Head of caudate nucleus (tissue), 42 donors: ENCODE results near the gene BMP8B.
"Not testable (repeated sequence)": the region's sequence is repeated elsewhere in the genome, so short reads cannot be mapped to it uniquely, and the experiment has no call there.

Experiments
- DNase-seq, 42 donors: peaks; one replicate each; pipeline versions ENCODE4 v3.0.0 to v3.0.0-alpha.2; 2020 to 2021; ENCODE audit warnings: mixed read lengths in 7 of 42
- intact Hi-C: fragments of 100-400 bp; cut with DNase I; formaldehyde crosslinking; loops from one replicate; pipeline ENCODE4 v1.15.0; 2022

BMP8B gene, protein sequence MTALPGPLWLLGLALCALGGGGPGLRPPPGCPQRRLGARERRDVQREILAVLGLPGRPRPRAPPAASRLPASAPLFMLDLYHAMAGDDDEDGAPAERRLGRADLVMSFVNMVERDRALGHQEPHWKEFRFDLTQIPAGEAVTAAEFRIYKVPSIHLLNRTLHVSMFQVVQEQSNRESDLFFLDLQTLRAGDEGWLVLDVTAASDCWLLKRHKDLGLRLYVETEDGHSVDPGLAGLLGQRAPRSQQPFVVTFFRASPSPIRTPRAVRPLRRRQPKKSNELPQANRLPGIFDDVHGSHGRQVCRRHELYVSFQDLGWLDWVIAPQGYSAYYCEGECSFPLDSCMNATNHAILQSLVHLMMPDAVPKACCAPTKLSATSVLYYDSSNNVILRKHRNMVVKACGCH

GRCh38 chr1:39788758-39789570 is at the start of gene BMP8B:
TSS of gene BMP8B (minus strand) at chr1:39788865. CDS start at chr1:39788485, 380 bp downstream.
- intact Hi-C loops = no loop called here
- DNase-seq = peak in 40 of 42 donors; percentile 31 to 83 (median 66)

- intact Hi-C loops = no loop called here
- no peak for DNase-seq
Measured at GRCh38 chr1:39836595-39837110, 48.0 kb upstream of the BMP8B start.

DNA sequence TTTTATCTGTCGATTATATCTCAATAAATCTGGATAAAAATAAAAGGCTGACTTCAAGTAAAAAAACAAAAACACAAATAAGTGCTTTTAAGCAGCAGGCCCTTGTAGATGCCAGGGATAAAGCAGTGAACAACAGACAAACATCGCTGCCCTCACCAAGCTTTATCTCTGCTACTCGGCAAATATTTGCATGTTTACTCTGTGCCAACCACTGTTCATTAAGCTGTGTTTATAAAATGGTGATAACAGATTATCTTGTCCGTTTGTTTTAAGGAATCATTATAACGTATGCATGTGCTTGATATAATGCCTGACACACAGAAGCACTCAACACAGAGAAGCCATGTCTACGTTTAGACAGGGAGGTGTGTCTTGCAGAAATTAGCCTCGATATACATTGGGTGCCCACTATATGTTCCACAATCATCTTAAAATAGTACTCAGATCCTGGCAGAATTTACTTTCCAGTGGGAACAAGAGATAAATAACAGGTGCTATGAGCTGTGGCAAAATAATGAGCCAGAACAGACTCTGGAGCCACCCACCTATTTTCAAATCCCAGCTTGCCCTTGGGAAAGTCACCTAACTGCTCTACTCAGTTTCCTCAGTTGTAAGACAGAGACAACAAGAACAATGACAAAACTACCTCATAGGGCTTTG is 47.4 kb upstream of the BMP8B start:
- DNase-seq = no peak
- intact Hi-C loops = no loop called here

- intact Hi-C loops = no loop called here
- no peak for DNase-seq
Measured at GRCh38 chr1:39835110-39835509, 46.4 kb upstream of the BMP8B start.

- intact Hi-C loops = no loop called here
- DNase-seq = no peak
Measured at GRCh38 chr1:39833621-39834385, 45.1 kb upstream of the BMP8B start.

DNA sequence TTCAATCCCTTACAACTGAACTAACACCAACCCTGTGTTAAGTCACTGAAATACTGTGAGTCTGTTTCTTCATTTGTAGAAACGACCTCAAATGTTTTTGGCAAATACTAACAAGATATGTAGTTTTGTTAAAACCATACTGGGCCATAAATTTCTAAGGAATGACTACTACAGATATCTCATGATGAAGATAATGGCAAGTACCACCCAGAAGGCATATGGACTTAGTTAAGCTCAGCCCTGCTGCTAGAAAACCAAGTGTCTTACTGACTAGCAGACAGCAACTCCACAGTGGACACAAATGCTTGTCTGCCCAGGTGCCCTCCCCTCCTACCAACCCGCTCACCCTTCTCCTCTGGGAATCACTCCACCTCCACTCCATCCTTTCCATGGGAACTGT is 44.5 kb upstream of the BMP8B start:
- intact Hi-C loops = no loop called here
- no peak for DNase-seq

- intact Hi-C loops = no loop called here
Measured at GRCh38 chr1:39832294-39832693, 43.6 kb upstream of the BMP8B start.

DNA sequence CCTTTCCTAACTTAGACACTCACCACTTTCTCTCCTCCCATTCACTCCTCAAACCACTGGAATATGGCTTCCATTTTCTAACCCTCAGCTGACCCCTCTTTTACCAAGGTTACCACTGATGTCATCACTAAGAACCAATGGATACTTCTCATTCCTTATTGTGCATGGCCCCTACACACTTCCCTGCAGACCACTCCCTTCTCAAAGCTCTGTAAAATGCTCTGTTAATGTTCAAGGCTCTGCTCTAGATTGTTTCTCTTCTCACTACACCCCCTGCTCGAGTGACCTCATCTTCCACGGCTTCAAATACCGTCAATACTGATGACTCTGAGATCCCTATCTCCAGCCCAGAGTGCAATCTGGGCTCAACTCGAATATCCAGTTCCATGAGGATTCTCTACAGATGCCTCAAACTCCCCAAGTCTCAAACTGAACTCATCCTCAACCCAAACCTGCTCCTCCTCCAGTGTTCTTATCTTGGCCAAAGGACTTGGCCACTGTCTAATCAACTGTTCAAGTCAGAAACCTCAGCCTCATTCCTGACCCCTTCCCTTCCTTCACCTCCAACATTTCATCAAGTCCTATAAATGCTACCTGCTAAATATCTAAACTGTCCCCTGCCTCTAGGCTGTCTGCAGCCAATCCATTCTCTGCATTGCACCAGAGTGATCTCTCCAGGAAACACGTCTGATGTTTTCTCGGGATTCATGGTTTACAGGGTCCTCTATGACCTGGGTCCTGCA is 41.3 kb upstream of the BMP8B start:
- no peak for DNase-seq
- intact Hi-C loops = no loop called here

More at GRCh38 chr1:39832294-39832693, 43.6 kb upstream of the BMP8B start:
- DNase-seq = no peak

DNA sequence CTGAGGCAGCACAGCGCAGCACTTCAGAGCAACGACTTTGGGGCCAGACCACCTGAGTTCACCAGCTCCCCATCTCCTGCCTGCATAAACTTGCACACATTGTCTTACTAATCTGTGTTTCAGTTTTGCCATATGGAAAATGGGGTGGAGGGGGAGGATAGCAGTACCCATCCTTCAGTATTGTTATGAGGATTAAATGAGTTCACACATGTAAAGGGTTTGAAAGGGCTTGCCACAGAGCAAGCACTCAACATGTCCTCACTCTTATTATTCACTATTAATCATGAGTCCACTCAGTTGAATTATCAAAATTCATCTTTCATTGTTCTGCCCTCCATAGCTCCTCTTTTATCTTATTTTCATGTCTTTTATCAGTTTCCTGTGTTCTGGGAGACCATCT is 40.1 kb upstream of the BMP8B start:
- intact Hi-C loops = no loop called here
- DNase-seq = no peak

DNA sequence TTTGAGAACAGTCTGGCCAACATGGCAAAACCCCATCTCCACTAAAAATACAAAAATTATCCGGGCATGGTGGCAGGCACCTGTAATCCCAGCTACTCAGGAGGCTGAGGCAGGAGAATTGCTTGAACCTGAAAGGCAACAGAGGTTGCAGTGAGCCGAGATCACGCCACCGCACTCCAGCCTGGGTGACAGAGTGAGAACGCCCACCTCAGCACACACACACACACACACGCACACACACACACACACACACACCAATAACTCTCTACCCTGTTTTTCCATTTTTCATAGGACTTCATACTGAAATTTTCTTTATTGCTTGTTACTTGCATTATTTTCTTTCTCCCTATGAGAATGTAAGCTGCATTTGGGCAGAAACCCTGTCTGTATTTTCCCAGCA is 39.6 kb upstream of the BMP8B start:
- intact Hi-C loops = not testable (repeated sequence)
- DNase-seq = peak in 7 of 42 donors; percentile 19 to 56 (median 35)

DNA sequence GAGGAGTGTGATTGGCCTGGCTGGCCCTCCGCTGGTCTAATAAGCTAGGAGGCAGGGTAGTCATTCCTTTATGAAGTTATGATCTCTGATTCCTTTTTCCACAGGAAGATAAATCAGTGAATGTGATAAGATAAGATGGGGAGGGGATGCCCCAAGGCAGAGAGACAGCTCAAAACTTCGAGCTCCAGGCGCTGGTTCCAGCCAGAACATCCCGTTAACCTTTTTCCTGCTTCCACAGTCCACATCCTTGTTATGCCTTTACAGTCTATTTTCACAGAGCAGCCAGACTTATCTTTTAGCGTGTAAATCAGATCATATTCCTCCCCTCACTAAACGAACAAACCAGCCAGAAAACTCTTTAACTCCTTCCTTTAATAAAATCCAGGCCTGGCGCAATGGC is 38.5 kb upstream of the BMP8B start:
- DNase-seq = no peak

GRCh38 chr1:39826583-39826982 is 37.9 kb upstream of the BMP8B start:
- intact Hi-C loops = no loop called here
- no peak for DNase-seq

More for the DNA sequence above, 38.5 kb upstream of the BMP8B start:
- intact Hi-C loops = no loop called here

DNA sequence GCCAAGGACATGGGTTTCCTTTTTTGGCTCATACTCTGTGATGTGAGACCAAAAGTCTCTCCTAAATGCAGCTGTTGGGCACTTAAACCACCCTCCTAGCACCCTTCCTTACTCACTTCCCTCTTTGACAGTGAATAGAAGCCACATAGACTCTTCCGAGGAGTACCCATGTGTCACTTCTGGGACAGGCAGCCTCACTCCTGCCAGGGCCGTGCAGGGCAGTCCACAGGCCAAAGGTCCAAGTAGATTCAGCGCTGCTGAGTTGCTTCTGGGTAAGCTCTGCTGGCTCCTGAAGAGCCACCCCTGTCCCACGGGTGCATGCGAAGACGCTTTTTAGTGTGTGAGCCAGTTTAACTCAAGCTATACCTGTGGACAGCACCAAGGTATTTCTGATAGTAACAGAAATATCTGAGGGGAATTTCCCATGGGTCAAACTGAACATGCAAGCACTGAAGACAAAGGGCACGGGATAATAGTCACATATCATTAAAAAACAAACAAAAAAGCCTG is 36.8 kb upstream of the BMP8B start:
- intact Hi-C loops = no loop called here
- DNase-seq = no peak

DNA sequence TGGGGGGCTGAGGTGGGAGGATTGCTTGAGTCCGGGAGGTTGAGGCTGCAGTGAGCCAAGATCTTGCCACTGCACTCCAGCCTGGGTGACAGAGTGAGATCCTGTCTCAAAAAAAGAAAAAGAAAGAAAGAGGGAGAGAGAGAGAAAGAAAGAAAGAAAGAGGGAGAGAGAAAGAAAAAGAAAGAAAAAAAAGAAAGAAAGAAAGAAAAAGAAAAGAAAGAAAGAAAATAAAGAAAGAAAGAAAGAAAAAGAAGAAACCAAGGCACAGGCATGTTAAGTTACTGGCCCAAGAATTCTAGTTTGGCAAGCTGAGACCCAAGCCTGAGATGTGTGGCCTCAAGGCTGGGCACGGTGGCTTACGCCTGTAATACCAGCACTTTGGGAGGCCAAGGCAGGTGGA is 34.8 kb upstream of the BMP8B start:
- intact Hi-C loops, DNase-seq: not testable (repeated sequence)

DNA sequence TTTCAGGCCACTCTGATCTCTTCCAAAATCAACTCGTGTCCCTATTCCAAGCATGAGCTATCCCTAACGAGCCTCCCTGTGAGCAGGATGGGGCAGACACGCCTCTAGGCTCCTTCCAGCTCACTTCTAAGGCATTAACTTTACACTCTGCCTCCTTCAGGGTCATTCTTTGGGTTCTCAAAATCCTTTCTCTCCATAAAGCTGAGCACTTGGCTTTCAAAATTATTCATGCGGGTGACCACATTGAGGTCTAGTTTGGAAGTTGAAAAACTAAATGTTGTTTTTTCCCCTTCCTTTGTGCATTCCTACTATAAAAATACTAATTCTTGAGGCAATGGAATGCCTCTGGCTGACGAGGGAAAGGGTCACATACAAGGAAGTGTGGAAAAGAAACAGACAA is 33.5 kb upstream of the BMP8B start:
- intact Hi-C loops = no loop called here

GRCh38 chr1:39819091-39819812 is 30.6 kb upstream of the BMP8B start:
- intact Hi-C loops = loop anchor here (5.0 kb wide), 1 partner anchor 83 kb away; the partner anchor contains the start of gene MYCL
- DNase-seq = no peak

More for the DNA sequence above, 33.5 kb upstream of the BMP8B start:
- DNase-seq = no peak

- intact Hi-C loops = loop anchor here (5.0 kb wide), 1 partner anchor 84 kb away; the partner anchor contains the start of gene MYCL
- DNase-seq = no peak
Measured at GRCh38 chr1:39818482-39818881, 29.8 kb upstream of the BMP8B start.
